Measurements from ENCODE around the gene C16orf90. TPM values are rescaled to one million over a fixed set of nuclear protein-coding genes. Genes with fewer than 3 reads are reported as not detected.

The C16orf90 gene, protein sequence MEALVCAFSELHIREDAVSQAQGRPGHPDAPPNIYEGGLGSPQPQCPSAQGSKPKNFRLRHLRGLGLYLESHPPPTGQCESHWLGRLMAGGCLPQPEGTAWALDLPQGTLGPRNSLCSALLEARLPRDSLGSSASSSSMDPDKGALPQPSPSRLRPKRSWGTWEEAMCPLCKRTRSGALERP
- not detected for total RNA-seq

DNA sequence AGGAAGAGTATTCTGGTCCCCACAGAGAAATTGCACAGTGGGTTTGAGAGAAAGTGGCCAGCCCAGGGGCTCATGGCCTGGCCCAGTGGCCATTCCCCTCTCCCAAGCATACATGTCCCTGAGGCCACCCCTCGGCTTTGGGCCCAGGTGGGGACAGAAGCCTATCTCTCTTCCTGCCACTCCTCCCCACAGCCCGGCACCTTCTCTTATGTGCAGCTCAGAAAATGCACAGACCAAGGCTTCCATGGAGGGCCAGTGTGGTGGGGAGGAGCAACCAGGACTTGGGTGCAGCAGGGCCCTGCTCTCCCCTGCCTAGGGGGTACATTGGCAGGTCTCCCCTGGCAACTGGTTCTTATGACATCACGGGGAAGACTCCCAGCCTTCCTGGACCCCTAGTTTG, at the start of gene C16orf90:
Gene C16orf90, minus strand, starts transcription at position 314 of the 400 bp plus-strand sequence. Its CDS starts 68 bp downstream, at position 246.
- TF ChIP-seq EP300 (IDR thresholded peaks at IDR 0.05) (no peak), POLR2A (IDR thresholded peaks at IDR 0.05) (no peak)
- TF ChIP-seq, protein P1, sequence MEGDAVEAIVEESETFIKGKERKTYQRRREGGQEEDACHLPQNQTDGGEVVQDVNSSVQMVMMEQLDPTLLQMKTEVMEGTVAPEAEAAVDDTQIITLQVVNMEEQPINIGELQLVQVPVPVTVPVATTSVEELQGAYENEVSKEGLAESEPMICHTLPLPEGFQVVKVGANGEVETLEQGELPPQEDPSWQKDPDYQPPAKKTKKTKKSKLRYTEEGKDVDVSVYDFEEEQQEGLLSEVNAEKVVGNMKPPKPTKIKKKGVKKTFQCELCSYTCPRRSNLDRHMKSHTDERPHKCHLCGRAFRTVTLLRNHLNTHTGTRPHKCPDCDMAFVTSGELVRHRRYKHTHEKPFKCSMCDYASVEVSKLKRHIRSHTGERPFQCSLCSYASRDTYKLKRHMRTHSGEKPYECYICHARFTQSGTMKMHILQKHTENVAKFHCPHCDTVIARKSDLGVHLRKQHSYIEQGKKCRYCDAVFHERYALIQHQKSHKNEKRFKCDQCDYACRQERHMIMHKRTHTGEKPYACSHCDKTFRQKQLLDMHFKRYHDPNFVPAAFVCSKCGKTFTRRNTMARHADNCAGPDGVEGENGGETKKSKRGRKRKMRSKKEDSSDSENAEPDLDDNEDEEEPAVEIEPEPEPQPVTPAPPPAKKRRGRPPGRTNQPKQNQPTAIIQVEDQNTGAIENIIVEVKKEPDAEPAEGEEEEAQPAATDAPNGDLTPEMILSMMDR (IDR thresholded peaks at IDR 0.05) = no peak
- DNase-seq (ENCODE audit: low spot score in 2 of 2) = no peak
- Histone ChIP-seq H3K27ac (no peak within 1 kb of the TSS), H3K4me1 (peaks cover 0 to 13% (median 0%) of the 10 kb centered on the region in 4 donors), H3K27me3 (no peaks in the 10 kb centered on the region), H3K36me3 (no peaks in the 10 kb centered on the region), H3K4me3 (no peak within 1 kb of the TSS), H3K9me3 (no peaks in the 10 kb centered on the region)
- 86 to 87% methylated on average over 3 of the region's 3 CpGs for WGBS, 2 donors

DNA sequence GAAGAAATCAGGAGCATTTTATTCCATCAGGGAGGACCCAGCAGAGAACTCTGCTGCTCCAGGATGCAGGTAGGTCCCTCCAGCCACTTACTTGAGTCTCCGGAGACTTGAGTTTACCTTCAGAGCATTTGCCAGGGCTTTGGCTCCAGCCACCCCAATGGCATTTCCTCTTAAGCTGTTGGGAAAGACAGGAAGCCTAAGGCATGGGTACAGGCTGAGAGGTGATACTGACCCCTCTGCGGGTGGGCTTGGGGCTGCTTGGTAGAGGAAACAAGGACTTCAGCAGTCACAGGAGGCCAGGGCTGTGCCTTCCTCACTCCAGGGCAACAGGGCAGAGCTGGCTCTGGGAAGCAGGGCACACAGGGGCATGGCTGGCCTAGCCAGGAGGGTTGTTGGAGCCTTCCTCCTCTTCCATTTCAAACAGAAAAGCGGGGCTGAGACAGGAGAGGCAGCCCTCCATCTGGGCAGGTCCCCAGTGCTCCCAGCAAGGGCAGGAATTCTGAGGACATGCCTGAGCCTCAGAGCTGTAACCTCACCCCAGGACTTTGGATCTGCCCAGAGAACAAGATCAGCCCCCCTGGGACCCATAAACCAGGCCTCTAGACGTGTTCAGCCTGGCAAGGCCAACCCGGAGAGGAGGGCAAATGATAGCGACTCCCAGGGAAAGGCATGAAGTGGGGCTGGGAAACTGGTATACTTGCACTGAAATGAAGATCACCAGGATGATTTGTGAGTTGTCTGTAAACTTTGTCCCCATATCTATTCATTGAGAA, 47.5 kb upstream of the C16orf90 start:
- Histone ChIP-seq H3K36me3 (peaks cover 0 to 45% (median 0%) of the 10 kb centered on the region in 3 donors), H3K4me1 (no peaks in the 10 kb centered on the region), H3K27me3 (no peaks in the 10 kb centered on the region), H3K27ac (no peak overlapping the region), H3K9me3 (no peaks in the 10 kb centered on the region), H3K4me3 (no peak overlapping the region)
- WGBS, 2 donors = 73 to 86% methylated on average over 6 of the region's 6 CpGs
- no peak for DNase-seq (ENCODE audit: low spot score in 2 of 2)
- TF ChIP-seq POLR2A (IDR thresholded peaks at IDR 0.05) = no peak
- TF ChIP-seq, protein P1 (IDR thresholded peaks at IDR 0.05) = no peak

DNA sequence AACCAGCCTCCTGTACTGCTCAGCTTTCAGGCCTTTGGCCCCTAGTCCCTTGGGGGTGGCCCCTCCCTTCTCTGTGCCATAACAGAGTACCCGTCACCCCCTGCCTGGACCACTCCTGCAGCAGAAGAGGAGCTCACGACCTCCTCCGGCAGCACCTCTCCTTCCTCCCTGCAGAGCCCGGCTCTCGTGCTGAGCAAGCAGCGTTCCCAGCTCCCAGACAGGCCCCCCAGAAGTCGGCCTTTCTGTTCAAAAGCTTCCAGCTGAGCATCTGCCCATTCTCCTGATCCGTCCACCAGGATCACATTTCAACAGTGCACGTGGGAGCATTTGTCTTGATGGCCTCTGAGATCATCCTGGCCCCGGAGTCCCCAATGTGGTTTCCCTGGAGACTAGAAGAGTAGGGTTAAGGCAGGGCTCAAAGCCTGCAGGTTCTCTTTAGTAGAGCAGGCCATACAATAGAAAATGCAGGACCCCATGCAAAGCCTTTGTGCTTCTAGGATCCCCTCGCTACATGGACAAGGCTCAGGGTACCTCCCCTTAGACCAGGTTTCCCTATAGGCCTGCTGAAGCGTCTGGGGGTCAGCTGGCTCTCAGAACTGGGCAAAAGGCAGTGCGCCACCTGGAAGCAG, 46.4 kb upstream of the C16orf90 start:
- H3K27ac ChIP-seq = no peak overlapping the region
- no peaks in the 10 kb centered on the region for H3K4me1 ChIP-seq
- no peak for DNase-seq (ENCODE audit: low spot score in 2 of 2)
- H3K9me3 ChIP-seq = no peaks in the 10 kb centered on the region
- H3K36me3 ChIP-seq = peaks cover 0 to 56% (median 0%) of the 10 kb centered on the region in 3 donors
- no peaks in the 10 kb centered on the region for H3K27me3 ChIP-seq
- no peak overlapping the region for H3K4me3 ChIP-seq
- TF ChIP-seq EP300 (IDR thresholded peaks at IDR 0.05) (no peak), POLR2A (IDR thresholded peaks at IDR 0.05) (no peak)
- TF ChIP-seq, protein P1 (IDR thresholded peaks at IDR 0.05) = no peak
- 75 to 82% methylated on average over 12 to 13 of the region's 13 CpGs for WGBS, 2 donors

DNA sequence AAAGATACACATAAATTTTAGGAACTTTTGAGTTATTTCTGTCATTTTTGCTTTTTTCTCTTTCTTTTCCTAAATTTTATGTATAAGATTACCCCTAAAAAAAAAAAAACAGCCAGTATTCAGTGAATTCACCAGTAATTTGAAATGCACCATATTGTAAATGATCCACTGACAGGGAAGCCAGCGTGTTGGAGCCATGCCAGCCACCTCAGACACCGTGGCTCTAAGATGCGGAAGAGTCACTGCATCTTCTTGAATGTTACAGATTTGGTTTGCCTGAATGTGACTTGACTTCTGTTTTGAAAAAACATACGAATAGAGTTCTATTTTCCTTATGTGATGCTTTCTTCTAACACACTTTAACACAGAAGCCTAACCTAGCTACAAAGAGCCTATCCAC, 42.9 kb upstream of the C16orf90 start:
- Histone ChIP-seq H3K4me1 (no peaks in the 10 kb centered on the region), H3K27ac (no peak overlapping the region), H3K4me3 (no peak overlapping the region), H3K36me3 (peaks cover 0 to 90% (median 0%) of the 10 kb centered on the region in 3 donors), H3K27me3 (no peaks in the 10 kb centered on the region), H3K9me3 (no peaks in the 10 kb centered on the region)
- TF ChIP-seq EP300 (IDR thresholded peaks at IDR 0.05) (no peak), POLR2A (IDR thresholded peaks at IDR 0.05) (no peak)
- TF ChIP-seq, protein P1 (IDR thresholded peaks at IDR 0.05) = no peak
- DNase-seq (ENCODE audit: low spot score in 2 of 2) = no peak
- WGBS, 2 donors = 82 to 92% methylated on average over 4 of the region's 4 CpGs

DNA sequence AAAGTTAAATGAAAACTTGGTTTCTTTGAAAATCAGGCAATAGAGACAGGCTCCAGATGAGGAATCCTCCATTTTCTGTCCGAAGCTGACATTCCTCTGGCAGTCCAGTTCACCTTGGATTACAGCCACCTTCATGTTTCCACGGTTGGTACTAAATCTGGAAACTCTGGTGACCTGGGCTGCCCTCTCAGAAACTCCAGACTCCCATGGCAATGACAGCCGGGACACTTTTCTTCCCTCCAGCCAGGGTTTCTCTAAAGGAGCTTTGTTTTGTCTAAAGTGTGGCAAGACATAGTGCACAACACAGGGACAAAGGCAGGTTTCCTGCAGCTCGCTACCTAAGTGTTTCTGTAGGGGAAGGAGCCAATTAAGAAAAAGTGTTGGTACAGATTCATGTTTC, 41.6 kb upstream of the C16orf90 start:
- no peaks in the 10 kb centered on the region for H3K27me3 ChIP-seq
- WGBS, 2 donors = 34 to 36% methylated on average over 4 of the region's 4 CpGs
- DNase-seq (ENCODE audit: low spot score in 2 of 2) = no peak
- no peak overlapping the region for H3K4me3 ChIP-seq
- no peaks in the 10 kb centered on the region for H3K9me3 ChIP-seq
- H3K36me3 ChIP-seq = peaks cover 0 to 94% (median 0%) of the 10 kb centered on the region in 3 donors
- no peaks in the 10 kb centered on the region for H3K4me1 ChIP-seq
- no peak overlapping the region for H3K27ac ChIP-seq
- TF ChIP-seq, protein P1 (IDR thresholded peaks at IDR 0.05) = no peak
- TF ChIP-seq POLR2A (IDR thresholded peaks at IDR 0.05) (no peak), EP300 (IDR thresholded peaks at IDR 0.05) (no peak)
